SIG-M5 treated with dmso at 0.1 percent for 504 hours (cell line): ENCODE measurements around the gene ZBTB20.

Experiments
- DNase-seq: peaks from one replicate; lab custom pipeline; 2025; ENCODE audit not compliant: unreplicated experiment; lab: John Stamatoyannopoulos, UW

Gene ZBTB20

GRCh38 chr3:114313426-114313825 is 833.7 kb downstream of the ZBTB20 start:
- DNase-seq = no peak

- DNase-seq = no peak
Measured at GRCh38 chr3:114310695-114311094, 836.4 kb downstream of the ZBTB20 start.

- no peak for DNase-seq
Measured at GRCh38 chr3:114308830-114309229, 838.3 kb downstream of the ZBTB20 start.

GRCh38 chr3:114308377-114308776 is 838.7 kb downstream of the ZBTB20 start:
- DNase-seq = no peak

- no peak for DNase-seq
Measured at GRCh38 chr3:114307832-114308231, 839.3 kb downstream of the ZBTB20 start.

- no peak for DNase-seq
Measured at GRCh38 chr3:114307222-114307830, 839.8 kb downstream of the ZBTB20 start.

- no peak for DNase-seq
Measured at GRCh38 chr3:114299941-114300624, 847.0 kb downstream of the ZBTB20 start.

GRCh38 chr3:114299421-114299820 is 847.7 kb downstream of the ZBTB20 start:
- peak; percentile 43 for DNase-seq

- no peak for DNase-seq
Measured at GRCh38 chr3:114295946-114296345, 851.1 kb downstream of the ZBTB20 start.

- no peak for DNase-seq
Measured at GRCh38 chr3:114294940-114295480, 852.1 kb downstream of the ZBTB20 start.

GRCh38 chr3:114293838-114294535 is 853.1 kb downstream of the ZBTB20 start, which contains the start of gene TIGIT:
Gene TIGIT, plus strand, starts transcription at chr3:114294028. Its CDS starts 34 bp downstream, at chr3:114294062.
- DNase-seq = no peak

- peak; percentile 67 for DNase-seq
Measured at GRCh38 chr3:114290911-114291901, 855.9 kb downstream of the ZBTB20 start.

- DNase-seq = no peak
Measured at GRCh38 chr3:114286266-114286665, 860.8 kb downstream of the ZBTB20 start.

- DNase-seq = no peak
Measured at GRCh38 chr3:114285648-114286230, 861.3 kb downstream of the ZBTB20 start.

GRCh38 chr3:114284644-114285043 is 862.4 kb downstream of the ZBTB20 start:
- no peak for DNase-seq
